Measurements from ENCODE around the gene PAM16.

The PAM16 gene

GRCh38 chr16:4332083-4332482 lies 19.0 kb downstream of the PAM16 start:
- no peaks in the 10 kb centered on the region for H3K27me3 ChIP-seq (ENCODE audit: control insufficient read depth, insufficient read depth, low read length)
- no peak overlapping the region for H3K9ac ChIP-seq (ENCODE audit: low read length)
- peaks cover 21% of the 10 kb centered on the region for H3K4me1 ChIP-seq (ENCODE audit: control insufficient read depth, insufficient read depth, low read length)
- no peak overlapping the region for H3K4me3 ChIP-seq (ENCODE audit: low read length)
- no peaks in the 10 kb centered on the region for H3K36me3 ChIP-seq (ENCODE audit: control insufficient read depth, insufficient read depth, low read length)
- no peaks in the 10 kb centered on the region for H3K9me3 ChIP-seq (ENCODE audit: control insufficient read depth, low read length)

- H3K9me3 ChIP-seq (ENCODE audit: control insufficient read depth, low read length): no peaks in the 10 kb centered on the region
- no peaks in the 10 kb centered on the region for H3K36me3 ChIP-seq (ENCODE audit: control insufficient read depth, insufficient read depth, low read length)
- H3K4me3 ChIP-seq (ENCODE audit: low read length): no peak overlapping the region
- H3K27me3 ChIP-seq (ENCODE audit: control insufficient read depth, insufficient read depth, low read length): no peaks in the 10 kb centered on the region
- peaks cover 23% of the 10 kb centered on the region for H3K4me1 ChIP-seq (ENCODE audit: control insufficient read depth, insufficient read depth, low read length)
- no peak overlapping the region for H3K9ac ChIP-seq (ENCODE audit: low read length)
These were observed 20.7 kb downstream of the PAM16 start for GRCh38 chr16:4330277-4330874.

GRCh38 chr16:4328782-4329775 lies 22.0 kb downstream of the PAM16 start:
- H3K4me1 ChIP-seq (ENCODE audit: control insufficient read depth, insufficient read depth, low read length): peaks cover 33% of the 10 kb centered on the region
- H3K9ac ChIP-seq (ENCODE audit: low read length): no peak overlapping the region
- no peak overlapping the region for H3K4me3 ChIP-seq (ENCODE audit: low read length)

GRCh38 chr16:4328046-4328781 lies 22.9 kb downstream of the PAM16 start:
- Histone ChIP-seq H3K4me3 (ENCODE audit: low read length) (no peak overlapping the region), H3K9ac (ENCODE audit: low read length) (peak overlapping the region; percentile 53), H3K36me3 (ENCODE audit: control insufficient read depth, insufficient read depth, low read length) (no peaks in the 10 kb centered on the region), H3K27me3 (ENCODE audit: control insufficient read depth, insufficient read depth, low read length) (no peaks in the 10 kb centered on the region), H3K9me3 (ENCODE audit: control insufficient read depth, low read length) (no peaks in the 10 kb centered on the region), H3K4me1 (ENCODE audit: control insufficient read depth, insufficient read depth, low read length) (peaks cover 41% of the 10 kb centered on the region)

More at GRCh38 chr16:4328782-4329775, 22.0 kb downstream of the PAM16 start:
- H3K27me3 ChIP-seq (ENCODE audit: control insufficient read depth, insufficient read depth, low read length): no peaks in the 10 kb centered on the region
- no peaks in the 10 kb centered on the region for H3K36me3 ChIP-seq (ENCODE audit: control insufficient read depth, insufficient read depth, low read length)
- H3K9me3 ChIP-seq (ENCODE audit: control insufficient read depth, low read length): no peaks in the 10 kb centered on the region

- Histone ChIP-seq H3K4me1 (ENCODE audit: control insufficient read depth, insufficient read depth, low read length) (peaks cover 41% of the 10 kb centered on the region), H3K4me3 (ENCODE audit: low read length) (no peak overlapping the region), H3K27me3 (ENCODE audit: control insufficient read depth, insufficient read depth, low read length) (no peaks in the 10 kb centered on the region), H3K36me3 (ENCODE audit: control insufficient read depth, insufficient read depth, low read length) (no peaks in the 10 kb centered on the region), H3K9ac (ENCODE audit: low read length) (peak overlapping the region; percentile 53), H3K9me3 (ENCODE audit: control insufficient read depth, low read length) (no peaks in the 10 kb centered on the region)
These were observed 23.6 kb downstream of the PAM16 start for GRCh38 chr16:4327386-4328045.

GRCh38 chr16:4325253-4325758 lies 25.8 kb downstream of the PAM16 start:
- H3K4me1 ChIP-seq (ENCODE audit: control insufficient read depth, insufficient read depth, low read length): peaks cover 47% of the 10 kb centered on the region
- no peaks in the 10 kb centered on the region for H3K27me3 ChIP-seq (ENCODE audit: control insufficient read depth, insufficient read depth, low read length)
- no peak overlapping the region for H3K4me3 ChIP-seq (ENCODE audit: low read length)
- no peaks in the 10 kb centered on the region for H3K9me3 ChIP-seq (ENCODE audit: control insufficient read depth, low read length)
- H3K36me3 ChIP-seq (ENCODE audit: control insufficient read depth, insufficient read depth, low read length): no peaks in the 10 kb centered on the region
- peak overlapping the region; percentile 28 for H3K9ac ChIP-seq (ENCODE audit: low read length)

- H3K4me3 ChIP-seq (ENCODE audit: low read length): no peak overlapping the region
- no peaks in the 10 kb centered on the region for H3K27me3 ChIP-seq (ENCODE audit: control insufficient read depth, insufficient read depth, low read length)
- peaks cover 49% of the 10 kb centered on the region for H3K4me1 ChIP-seq (ENCODE audit: control insufficient read depth, insufficient read depth, low read length)
- H3K9me3 ChIP-seq (ENCODE audit: control insufficient read depth, low read length): no peaks in the 10 kb centered on the region
- peak overlapping the region; percentile 28 for H3K9ac ChIP-seq (ENCODE audit: low read length)
- H3K36me3 ChIP-seq (ENCODE audit: control insufficient read depth, insufficient read depth, low read length): no peaks in the 10 kb centered on the region
These were observed 26.4 kb downstream of the PAM16 start for GRCh38 chr16:4324492-4325252.

GRCh38 chr16:4323845-4324488 lies 27.2 kb downstream of the PAM16 start:
- H3K4me1 ChIP-seq (ENCODE audit: control insufficient read depth, insufficient read depth, low read length): peaks cover 49% of the 10 kb centered on the region
- peaks cover 5% of the 10 kb centered on the region for H3K27me3 ChIP-seq (ENCODE audit: control insufficient read depth, insufficient read depth, low read length)
- H3K9me3 ChIP-seq (ENCODE audit: control insufficient read depth, low read length): no peaks in the 10 kb centered on the region
- peak overlapping the region; percentile 28 for H3K9ac ChIP-seq (ENCODE audit: low read length)
- no peaks in the 10 kb centered on the region for H3K36me3 ChIP-seq (ENCODE audit: control insufficient read depth, insufficient read depth, low read length)
- no peak overlapping the region for H3K4me3 ChIP-seq (ENCODE audit: low read length)

- Histone ChIP-seq H3K36me3 (ENCODE audit: control insufficient read depth, insufficient read depth, low read length) (no peaks in the 10 kb centered on the region), H3K4me1 (ENCODE audit: control insufficient read depth, insufficient read depth, low read length) (peaks cover 43% of the 10 kb centered on the region), H3K27me3 (ENCODE audit: control insufficient read depth, insufficient read depth, low read length) (peaks cover 10% of the 10 kb centered on the region), H3K4me3 (ENCODE audit: low read length) (no peak overlapping the region), H3K9ac (ENCODE audit: low read length) (no peak overlapping the region), H3K9me3 (ENCODE audit: control insufficient read depth, low read length) (no peaks in the 10 kb centered on the region)
These were observed 27.9 kb downstream of the PAM16 start for GRCh38 chr16:4323071-4323844.

Measured in mucosa of stomach (tissue), 1 donor.